PFSK-1 (cell line): ENCODE data around the gene PANX2.

Source experiments
- FOXP2 ChIP-seq: optimal IDR thresholded peaks from 2 replicates; pipeline ENCODE3; 2011; ENCODE audit warnings: borderline replicate concordance, control low read depth, inconsistent platforms; ENCODE audit not compliant: insufficient read depth; ENCODE audit errors: extremely low read length, extremely low read depth
- POLR2AphosphoS5 ChIP-seq: IDR thresholded peaks from 2 replicates; pipeline ENCODE4 v1.6.1; 2012; ENCODE audit warnings: low read depth, mild to moderate bottlenecking, control low read depth, low read length, moderate library complexity
- SIN3A ChIP-seq: IDR thresholded peaks from 2 replicates; pipeline ENCODE4 v1.6.1; 2012; ENCODE audit warnings: mild to moderate bottlenecking, low read length, moderate library complexity, borderline replicate concordance; ENCODE audit not compliant: insufficient read depth
- TAF1 ChIP-seq: IDR thresholded peaks from 2 replicates; pipeline ENCODE4 v1.6.1; 2012; ENCODE audit warnings: low read length, control low read depth, borderline replicate concordance; ENCODE audit not compliant: insufficient read depth
- TF ChIP-seq, protein P1 (sequence below), 2 experiments: IDR thresholded peaks; 2 replicates each; pipeline versions ENCODE4 v1.6.1 to v1.8.0; 2011 to 2012; ENCODE audit warnings: low read depth in 2 of 2, low read length in 2 of 2, control low read depth in 1 of 2, inconsistent platforms in 1 of 2, mild to moderate bottlenecking in 1 of 2, moderate library complexity in 1 of 2; ENCODE audit not compliant: insufficient read depth in 1 of 2

PANX2 gene

DNA sequence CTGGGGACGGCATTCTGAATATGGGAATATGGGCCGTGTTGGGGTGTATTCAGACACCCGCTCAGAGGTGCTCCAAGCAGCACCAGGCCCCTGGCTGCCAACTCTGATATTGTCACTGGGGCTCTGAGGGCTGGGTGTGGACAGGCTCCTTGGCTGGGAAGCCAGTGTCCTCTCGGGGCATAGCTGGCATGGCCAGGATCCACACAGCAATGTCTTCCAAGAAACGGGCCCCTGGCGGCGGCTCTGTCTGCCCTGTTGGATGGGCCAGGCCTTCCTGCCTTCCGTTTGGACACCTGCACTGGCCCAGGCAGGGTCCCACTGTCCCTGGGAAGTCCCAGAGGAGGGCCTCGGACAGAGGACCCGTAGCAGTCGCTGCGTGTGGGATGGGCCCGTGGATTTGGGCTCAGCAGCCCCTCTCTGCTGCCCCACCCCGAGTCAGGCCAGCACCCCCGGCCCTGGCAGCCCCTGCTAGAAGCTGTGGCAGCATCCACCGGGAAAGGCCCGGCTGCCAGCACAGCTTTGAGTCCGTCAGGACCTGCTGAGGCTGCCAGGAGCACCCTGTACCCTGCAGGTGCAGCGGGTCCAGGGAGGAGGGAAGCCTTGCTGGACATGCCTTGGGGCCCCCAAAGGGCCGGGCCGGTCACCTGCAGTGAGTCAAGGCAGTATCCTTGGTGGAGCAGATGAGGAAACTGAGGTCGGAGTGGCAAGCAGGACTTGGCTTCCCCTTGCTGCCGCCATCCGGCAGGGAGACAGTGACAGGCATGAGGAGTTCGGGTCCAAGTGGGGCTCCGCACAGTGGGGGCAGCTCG, 4.1 kb downstream of the PANX2 start:
- TF ChIP-seq TAF1 (no peak), FOXP2 (no peak), POLR2AphosphoS5 (no peak), SIN3A (no peak)
- TF ChIP-seq, protein P1, sequence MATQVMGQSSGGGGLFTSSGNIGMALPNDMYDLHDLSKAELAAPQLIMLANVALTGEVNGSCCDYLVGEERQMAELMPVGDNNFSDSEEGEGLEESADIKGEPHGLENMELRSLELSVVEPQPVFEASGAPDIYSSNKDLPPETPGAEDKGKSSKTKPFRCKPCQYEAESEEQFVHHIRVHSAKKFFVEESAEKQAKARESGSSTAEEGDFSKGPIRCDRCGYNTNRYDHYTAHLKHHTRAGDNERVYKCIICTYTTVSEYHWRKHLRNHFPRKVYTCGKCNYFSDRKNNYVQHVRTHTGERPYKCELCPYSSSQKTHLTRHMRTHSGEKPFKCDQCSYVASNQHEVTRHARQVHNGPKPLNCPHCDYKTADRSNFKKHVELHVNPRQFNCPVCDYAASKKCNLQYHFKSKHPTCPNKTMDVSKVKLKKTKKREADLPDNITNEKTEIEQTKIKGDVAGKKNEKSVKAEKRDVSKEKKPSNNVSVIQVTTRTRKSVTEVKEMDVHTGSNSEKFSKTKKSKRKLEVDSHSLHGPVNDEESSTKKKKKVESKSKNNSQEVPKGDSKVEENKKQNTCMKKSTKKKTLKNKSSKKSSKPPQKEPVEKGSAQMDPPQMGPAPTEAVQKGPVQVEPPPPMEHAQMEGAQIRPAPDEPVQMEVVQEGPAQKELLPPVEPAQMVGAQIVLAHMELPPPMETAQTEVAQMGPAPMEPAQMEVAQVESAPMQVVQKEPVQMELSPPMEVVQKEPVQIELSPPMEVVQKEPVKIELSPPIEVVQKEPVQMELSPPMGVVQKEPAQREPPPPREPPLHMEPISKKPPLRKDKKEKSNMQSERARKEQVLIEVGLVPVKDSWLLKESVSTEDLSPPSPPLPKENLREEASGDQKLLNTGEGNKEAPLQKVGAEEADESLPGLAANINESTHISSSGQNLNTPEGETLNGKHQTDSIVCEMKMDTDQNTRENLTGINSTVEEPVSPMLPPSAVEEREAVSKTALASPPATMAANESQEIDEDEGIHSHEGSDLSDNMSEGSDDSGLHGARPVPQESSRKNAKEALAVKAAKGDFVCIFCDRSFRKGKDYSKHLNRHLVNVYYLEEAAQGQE (IDR thresholded peaks at IDR 0.05; ENCODE audit: insufficient read depth in 1 of 2, low read depth in 2 of 2, low read length in 2 of 2) = no peak

- TF ChIP-seq, protein P1 (IDR thresholded peaks at IDR 0.05; ENCODE audit: insufficient read depth in 1 of 2, low read depth in 2 of 2, low read length in 2 of 2) = no peak
- no peak for TF ChIP-seq TAF1
- TF ChIP-seq POLR2AphosphoS5 = no peak
- TF ChIP-seq SIN3A = no peak
- no peak for TF ChIP-seq FOXP2
Measured at GRCh38 chr22:50175191-50175461, 4.6 kb downstream of the PANX2 start.

DNA sequence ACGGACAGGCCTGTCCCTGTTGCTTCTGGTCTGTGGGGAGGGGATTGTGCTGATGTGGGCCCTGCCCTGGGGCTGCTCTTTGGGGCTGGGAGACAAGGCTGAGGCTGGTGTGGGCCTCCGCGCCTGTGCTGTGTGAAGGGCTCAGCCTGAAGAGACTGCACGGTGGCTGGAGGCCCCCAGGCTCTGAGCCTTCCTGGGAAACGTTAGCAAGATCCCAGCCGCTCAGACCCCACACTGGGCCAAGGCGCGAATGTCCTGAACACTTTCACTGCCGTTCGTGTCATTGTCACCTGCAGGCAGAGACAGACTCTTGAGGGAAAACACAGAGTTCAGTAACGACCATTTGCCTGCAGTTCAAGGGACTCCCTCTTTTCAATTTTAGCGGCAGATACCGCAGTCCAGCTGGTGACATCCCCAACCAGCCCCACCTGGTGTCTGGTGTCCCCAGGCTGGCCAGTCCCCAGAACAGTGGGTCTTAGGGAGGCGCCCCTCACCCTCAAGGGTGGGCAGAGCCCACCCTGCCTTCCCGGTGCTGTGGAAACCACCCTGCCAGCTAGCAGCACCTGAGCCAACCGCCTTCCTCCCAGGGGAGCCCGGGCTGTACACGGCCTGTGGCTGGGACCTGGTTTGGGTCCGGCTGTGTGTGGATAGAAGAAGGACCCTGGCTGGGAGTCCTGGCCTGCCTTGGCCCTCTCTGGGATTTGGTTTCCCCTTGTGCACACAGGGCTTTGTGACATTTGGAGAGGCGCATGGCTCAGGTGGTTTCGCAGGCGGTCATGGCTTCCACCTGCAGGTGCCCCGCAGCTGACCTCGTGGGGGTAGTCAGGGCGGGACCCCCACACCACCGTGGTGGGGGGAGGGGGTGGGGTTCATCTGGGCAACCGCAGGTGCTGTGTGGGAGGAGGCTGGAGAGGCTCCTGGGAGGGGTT, 5.7 kb downstream of the PANX2 start:
- no peak for TF ChIP-seq TAF1
- no peak for TF ChIP-seq FOXP2
- no peak for TF ChIP-seq POLR2AphosphoS5
- TF ChIP-seq SIN3A = no peak
- TF ChIP-seq, protein P1 (IDR thresholded peaks at IDR 0.05; ENCODE audit: insufficient read depth in 1 of 2, low read depth in 2 of 2, low read length in 2 of 2) = no peak

DNA sequence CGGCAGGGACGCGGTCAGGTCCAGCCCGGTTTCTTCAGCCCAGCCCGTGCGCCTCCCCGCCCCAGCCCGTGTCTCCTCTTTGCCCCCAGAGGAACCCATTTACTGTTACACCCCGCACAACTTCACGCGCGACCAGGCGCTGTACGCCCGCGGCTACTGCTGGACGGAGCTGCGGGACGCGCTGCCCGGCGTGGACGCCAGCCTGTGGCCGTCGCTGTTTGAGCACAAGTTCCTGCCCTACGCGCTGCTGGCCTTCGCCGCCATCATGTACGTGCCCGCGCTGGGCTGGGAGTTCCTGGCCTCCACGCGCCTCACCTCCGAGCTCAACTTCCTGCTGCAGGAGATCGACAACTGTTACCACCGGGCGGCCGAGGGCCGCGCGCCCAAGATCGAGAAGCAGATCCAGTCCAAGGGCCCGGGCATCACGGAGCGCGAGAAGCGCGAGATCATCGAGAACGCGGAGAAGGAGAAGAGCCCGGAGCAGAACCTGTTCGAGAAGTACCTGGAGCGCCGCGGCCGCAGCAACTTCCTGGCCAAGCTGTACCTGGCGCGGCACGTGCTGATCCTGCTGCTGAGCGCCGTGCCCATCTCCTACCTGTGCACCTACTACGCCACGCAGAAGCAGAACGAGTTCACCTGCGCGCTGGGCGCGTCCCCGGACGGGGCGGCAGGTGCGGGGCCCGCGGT, 6.5 kb downstream of the PANX2 start:
- no peak for TF ChIP-seq FOXP2
- TF ChIP-seq, protein P1 (IDR thresholded peaks at IDR 0.05; ENCODE audit: insufficient read depth in 1 of 2, low read depth in 2 of 2, low read length in 2 of 2) = no peak
- no peak for TF ChIP-seq TAF1
- no peak for TF ChIP-seq SIN3A
- TF ChIP-seq POLR2AphosphoS5 = no peak
